ENCODE results near the gene CCDC85C. TPM values are rescaled to one million over a fixed set of nuclear protein-coding genes. Genes with fewer than 3 reads are reported as not detected.

Gene CCDC85C
- total RNA-seq, 1 experiment from 2014 or later = 35.8 TPM

DNA sequence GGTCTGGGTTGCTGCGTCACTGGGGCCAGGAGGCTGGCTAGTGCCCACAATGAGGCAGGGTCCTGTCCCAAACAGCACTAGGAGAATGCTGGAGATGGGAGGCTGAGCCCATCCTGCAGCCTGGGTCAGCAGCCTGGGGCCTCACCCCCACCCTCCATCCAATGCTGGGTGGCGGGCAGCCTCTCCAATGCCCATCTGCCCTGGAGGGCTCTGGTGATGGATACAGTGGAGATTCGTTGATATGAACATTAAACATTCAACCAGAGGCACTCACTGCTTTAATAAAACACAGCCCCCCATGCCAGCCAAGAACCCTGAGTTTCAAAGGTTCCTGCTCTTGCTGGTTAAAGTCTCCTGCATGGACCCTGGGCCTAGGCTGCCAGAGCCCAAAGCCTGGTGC lies 21.5 kb upstream of the CCDC85C start:
- DNase-seq (ENCODE audit: low spot score) = no peak
- no peak for ATAC-seq
- H3K4me3 Mint-ChIP-seq = no peak overlapping the region
- peaks cover 15% of the 10 kb centered on the region for H3K4me1 Mint-ChIP-seq
- no peaks in the 10 kb centered on the region for H3K27me3 Mint-ChIP-seq (ENCODE audit: low read depth)
- no peaks in the 10 kb centered on the region for H3K9me3 Mint-ChIP-seq
- CTCF ChIA-PET = interaction anchor here (0.8 to 1.1 kb wide), 2 partner anchors 98 to 110 kb away, joined by 3 to 5 read pairs; no protein-coding TSS in a partner anchor
- no peaks in the 10 kb centered on the region for H3K36me3 Mint-ChIP-seq
- POLR2A ChIA-PET = no interaction called here
- TF ChIP-seq FOXP1 (CRISPR knock-in tag; IDR thresholded peaks at IDR 0.05; ENCODE audit: borderline replicate concordance) = no peak
- no peak for TF ChIP-seq KAT7 (CRISPR knock-in tag; IDR thresholded peaks at IDR 0.05; ENCODE audit: borderline replicate concordance)
- TF ChIP-seq, protein P1, sequence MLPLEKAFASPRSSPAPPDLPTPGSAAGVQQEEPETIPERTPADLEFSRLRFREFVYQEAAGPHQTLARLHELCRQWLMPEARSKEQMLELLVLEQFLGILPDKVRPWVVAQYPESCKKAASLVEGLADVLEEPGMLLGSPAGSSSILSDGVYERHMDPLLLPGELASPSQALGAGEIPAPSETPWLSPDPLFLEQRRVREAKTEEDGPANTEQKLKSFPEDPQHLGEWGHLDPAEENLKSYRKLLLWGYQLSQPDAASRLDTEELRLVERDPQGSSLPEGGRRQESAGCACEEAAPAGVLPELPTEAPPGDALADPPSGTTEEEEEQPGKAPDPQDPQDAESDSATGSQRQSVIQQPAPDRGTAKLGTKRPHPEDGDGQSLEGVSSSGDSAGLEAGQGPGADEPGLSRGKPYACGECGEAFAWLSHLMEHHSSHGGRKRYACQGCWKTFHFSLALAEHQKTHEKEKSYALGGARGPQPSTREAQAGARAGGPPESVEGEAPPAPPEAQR (CRISPR knock-in tag; IDR thresholded peaks at IDR 0.05) = no peak
- no peak for TF ChIP-seq TP53 (CRISPR knock-in tag; IDR thresholded peaks at IDR 0.05)
- no peak for TF ChIP-seq IRF2 (CRISPR knock-in tag; IDR thresholded peaks at IDR 0.05; ENCODE audit: borderline replicate concordance, low read depth)
- no peak overlapping the region for H3K27ac Mint-ChIP-seq

DNA sequence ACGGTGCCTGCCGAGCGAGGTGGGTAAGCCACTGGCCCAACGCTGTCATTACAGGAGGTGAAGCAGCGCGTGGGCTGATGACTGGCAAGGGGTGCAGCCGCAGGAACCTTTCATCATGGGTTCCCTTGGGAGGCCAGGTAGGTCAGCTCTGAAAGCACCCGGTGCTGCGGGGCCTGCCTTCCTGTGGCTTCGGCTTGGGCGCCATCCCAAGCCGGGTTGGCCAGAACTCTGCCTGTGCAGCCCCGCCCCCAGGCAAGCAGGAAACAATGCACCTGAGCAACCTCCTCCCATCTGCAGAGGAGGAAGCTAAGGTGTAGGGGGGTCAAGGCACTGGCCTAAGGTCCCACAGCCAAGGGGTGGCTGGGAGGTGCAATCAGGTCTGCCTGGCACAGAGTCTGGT lies 21.0 kb upstream of the CCDC85C start:
- TF ChIP-seq GTF2I (CRISPR knock-in tag; conservative IDR thresholded peaks at IDR 0.05) (no peak), OVOL2 (CRISPR knock-in tag; IDR thresholded peaks at IDR 0.05; ENCODE audit: borderline replicate concordance) (no peak)
- TF ChIP-seq, protein P2, sequence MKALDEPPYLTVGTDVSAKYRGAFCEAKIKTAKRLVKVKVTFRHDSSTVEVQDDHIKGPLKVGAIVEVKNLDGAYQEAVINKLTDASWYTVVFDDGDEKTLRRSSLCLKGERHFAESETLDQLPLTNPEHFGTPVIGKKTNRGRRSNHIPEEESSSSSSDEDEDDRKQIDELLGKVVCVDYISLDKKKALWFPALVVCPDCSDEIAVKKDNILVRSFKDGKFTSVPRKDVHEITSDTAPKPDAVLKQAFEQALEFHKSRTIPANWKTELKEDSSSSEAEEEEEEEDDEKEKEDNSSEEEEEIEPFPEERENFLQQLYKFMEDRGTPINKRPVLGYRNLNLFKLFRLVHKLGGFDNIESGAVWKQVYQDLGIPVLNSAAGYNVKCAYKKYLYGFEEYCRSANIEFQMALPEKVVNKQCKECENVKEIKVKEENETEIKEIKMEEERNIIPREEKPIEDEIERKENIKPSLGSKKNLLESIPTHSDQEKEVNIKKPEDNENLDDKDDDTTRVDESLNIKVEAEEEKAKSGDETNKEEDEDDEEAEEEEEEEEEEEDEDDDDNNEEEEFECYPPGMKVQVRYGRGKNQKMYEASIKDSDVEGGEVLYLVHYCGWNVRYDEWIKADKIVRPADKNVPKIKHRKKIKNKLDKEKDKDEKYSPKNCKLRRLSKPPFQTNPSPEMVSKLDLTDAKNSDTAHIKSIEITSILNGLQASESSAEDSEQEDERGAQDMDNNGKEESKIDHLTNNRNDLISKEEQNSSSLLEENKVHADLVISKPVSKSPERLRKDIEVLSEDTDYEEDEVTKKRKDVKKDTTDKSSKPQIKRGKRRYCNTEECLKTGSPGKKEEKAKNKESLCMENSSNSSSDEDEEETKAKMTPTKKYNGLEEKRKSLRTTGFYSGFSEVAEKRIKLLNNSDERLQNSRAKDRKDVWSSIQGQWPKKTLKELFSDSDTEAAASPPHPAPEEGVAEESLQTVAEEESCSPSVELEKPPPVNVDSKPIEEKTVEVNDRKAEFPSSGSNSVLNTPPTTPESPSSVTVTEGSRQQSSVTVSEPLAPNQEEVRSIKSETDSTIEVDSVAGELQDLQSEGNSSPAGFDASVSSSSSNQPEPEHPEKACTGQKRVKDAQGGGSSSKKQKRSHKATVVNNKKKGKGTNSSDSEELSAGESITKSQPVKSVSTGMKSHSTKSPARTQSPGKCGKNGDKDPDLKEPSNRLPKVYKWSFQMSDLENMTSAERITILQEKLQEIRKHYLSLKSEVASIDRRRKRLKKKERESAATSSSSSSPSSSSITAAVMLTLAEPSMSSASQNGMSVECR (CRISPR knock-in tag; IDR thresholded peaks at IDR 0.05; ENCODE audit: borderline replicate concordance) = no peak
- ATAC-seq = peak; percentile 48
- CTCF ChIA-PET = interaction anchor here (0.8 kb wide), 1 partner anchor 109 kb away, joined by 3 read pairs; no protein-coding TSS in a partner anchor

DNA sequence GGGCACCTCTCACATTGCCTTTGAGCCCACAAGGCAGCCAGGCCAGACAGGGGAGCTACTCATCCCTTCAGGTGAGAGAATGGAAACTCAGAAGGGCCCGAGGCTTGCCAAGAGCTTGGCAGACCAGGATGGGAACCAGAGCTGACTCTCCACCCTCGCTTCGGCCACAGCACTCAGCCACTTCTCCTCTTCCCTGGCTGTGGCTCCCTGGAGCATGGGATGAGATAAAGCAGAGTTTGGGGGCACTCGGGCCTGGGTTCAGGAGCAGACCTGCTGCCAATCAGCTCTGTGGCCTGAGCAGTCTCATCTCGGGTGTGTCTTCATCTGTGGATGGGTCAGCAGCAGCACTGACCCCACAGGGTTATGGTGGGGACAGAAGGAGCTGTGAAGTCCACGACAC lies 20.0 kb upstream of the CCDC85C start:
- POLR2A ChIA-PET = no interaction called here
- Mint-ChIP-seq H3K27me3 (ENCODE audit: low read depth) (no peaks in the 10 kb centered on the region), H3K9me3 (no peaks in the 10 kb centered on the region), H3K36me3 (no peaks in the 10 kb centered on the region), H3K27ac (no peak overlapping the region), H3K4me1 (peaks cover 15% of the 10 kb centered on the region), H3K4me3 (no peak overlapping the region)
- TF ChIP-seq GTF2I (CRISPR knock-in tag; conservative IDR thresholded peaks at IDR 0.05) (no peak), IRF2 (CRISPR knock-in tag; IDR thresholded peaks at IDR 0.05; ENCODE audit: borderline replicate concordance, low read depth) (no peak)
- TF ChIP-seq, protein P3, sequence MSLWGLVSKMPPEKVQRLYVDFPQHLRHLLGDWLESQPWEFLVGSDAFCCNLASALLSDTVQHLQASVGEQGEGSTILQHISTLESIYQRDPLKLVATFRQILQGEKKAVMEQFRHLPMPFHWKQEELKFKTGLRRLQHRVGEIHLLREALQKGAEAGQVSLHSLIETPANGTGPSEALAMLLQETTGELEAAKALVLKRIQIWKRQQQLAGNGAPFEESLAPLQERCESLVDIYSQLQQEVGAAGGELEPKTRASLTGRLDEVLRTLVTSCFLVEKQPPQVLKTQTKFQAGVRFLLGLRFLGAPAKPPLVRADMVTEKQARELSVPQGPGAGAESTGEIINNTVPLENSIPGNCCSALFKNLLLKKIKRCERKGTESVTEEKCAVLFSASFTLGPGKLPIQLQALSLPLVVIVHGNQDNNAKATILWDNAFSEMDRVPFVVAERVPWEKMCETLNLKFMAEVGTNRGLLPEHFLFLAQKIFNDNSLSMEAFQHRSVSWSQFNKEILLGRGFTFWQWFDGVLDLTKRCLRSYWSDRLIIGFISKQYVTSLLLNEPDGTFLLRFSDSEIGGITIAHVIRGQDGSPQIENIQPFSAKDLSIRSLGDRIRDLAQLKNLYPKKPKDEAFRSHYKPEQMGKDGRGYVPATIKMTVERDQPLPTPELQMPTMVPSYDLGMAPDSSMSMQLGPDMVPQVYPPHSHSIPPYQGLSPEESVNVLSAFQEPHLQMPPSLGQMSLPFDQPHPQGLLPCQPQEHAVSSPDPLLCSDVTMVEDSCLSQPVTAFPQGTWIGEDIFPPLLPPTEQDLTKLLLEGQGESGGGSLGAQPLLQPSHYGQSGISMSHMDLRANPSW (CRISPR knock-in tag; conservative IDR thresholded peaks at IDR 0.05; ENCODE audit: low read depth) = no peak
- TF ChIP-seq, protein P1 (CRISPR knock-in tag; IDR thresholded peaks at IDR 0.05) = no peak
- ATAC-seq (no peak), DNase-seq (ENCODE audit: low spot score) (no peak)
- CTCF ChIA-PET = interaction anchor here (0.7 to 1.5 kb wide), 4 partner anchors 14 to 105 kb away, joined by 3 read pairs; no protein-coding TSS in a partner anchor

More for the DNA sequence above, 21.0 kb upstream of the CCDC85C start:
- Mint-ChIP-seq H3K36me3 (no peaks in the 10 kb centered on the region), H3K4me1 (peaks cover 15% of the 10 kb centered on the region), H3K27ac (no peak overlapping the region), H3K4me3 (no peak overlapping the region), H3K9me3 (no peaks in the 10 kb centered on the region), H3K27me3 (ENCODE audit: low read depth) (no peaks in the 10 kb centered on the region)
- POLR2A ChIA-PET = no interaction called here
- no peak for DNase-seq (ENCODE audit: low spot score)
